Effector CD4-positive, alpha-beta T cell (primary cell): ENCODE data around the gene OXCT2.
"Not testable (repeated sequence)": the region's sequence is repeated elsewhere in the genome, so short reads cannot be mapped to it uniquely, and the experiment has no call there.

Experiments
- DNase-seq: peaks from one replicate; pipeline ENCODE4 v3.0.0-alpha.2; 2020

Gene OXCT2

DNA sequence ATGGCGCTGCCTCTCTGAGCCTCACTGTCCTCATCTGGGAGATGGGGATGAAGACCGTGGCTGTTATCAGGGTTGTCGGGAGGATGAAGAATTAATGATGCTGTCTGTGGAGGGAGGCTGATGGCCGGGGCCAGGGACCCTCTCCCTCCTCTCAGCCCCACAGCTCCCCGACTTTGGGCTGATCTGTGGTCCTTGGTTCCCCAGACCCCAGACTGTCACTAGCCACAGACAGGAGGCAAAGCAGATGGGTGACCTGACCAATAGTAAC is 15.9 kb upstream of the OXCT2 start:
- not testable (repeated sequence) for DNase-seq

GRCh38 chr1:39786303-39787107 is 15.4 kb upstream of the OXCT2 start:
- DNase-seq: not testable (repeated sequence)

DNA sequence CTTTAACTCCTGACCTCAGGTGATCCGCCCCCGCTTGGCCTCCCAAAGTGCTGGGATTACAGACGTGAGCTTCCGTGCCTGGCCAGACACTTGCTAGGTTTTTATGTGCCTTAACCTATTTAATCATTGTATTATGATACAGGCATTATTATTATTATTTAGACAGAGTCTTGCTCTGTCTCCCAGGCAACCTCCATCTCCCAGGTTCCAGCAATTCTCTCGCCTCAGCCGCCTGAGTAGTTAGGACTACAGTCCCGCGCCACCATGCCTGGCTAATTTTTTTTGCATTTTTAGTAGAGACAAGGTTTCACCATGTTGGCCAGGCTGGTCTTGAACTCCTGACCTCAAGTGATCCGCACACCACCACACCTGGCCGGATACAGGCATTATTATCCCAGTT is 11.5 kb upstream of the OXCT2 start:
- DNase-seq: not testable (repeated sequence)

GRCh38 chr1:39782103-39782502 is 11.0 kb upstream of the OXCT2 start:
- no peak for DNase-seq

GRCh38 chr1:39781349-39781715 is 10.2 kb upstream of the OXCT2 start:
- no peak for DNase-seq

DNA sequence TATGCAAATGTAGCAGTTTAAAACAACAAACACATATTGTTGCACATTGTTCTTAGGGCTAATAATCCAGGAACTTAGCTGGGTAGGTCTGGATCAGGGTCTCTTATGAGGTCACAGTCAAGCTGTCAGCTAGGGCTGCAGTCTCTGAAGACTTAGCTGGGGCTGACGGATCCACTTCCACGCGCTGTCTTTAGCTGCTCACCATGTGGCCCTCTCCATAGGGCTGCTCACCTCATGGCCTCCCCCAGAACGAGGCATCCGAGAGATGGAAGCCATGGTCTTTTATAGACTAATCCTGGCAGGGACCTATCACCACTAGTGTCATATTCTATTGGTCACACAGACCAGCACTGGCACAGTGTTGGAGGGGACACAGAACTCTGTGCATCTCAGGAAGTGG is 8.7 kb upstream of the OXCT2 start:
- DNase-seq: no peak

DNA sequence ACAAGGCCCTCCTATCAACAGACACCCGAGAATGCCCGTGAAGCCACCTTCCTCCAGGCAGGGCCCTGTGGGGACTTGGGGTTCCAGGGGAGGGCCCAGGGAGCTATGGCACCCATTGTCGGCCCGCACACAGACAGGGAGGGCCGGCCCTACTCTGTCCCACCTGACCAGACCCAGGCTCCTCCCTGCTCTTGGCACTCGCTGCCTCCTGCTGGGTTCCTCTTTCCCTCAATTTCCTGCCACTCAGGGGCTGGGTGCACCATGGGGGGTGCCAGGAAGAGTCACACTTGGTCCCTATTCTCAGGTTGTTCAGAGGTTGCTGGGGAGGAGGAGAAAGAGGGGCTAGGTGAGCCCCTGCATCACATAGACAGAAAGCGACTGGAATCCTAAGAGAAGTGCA is 8.0 kb upstream of the OXCT2 start:
- no peak for DNase-seq

GRCh38 chr1:39778463-39779099 is 7.4 kb upstream of the OXCT2 start:
- not testable (repeated sequence) for DNase-seq

DNA sequence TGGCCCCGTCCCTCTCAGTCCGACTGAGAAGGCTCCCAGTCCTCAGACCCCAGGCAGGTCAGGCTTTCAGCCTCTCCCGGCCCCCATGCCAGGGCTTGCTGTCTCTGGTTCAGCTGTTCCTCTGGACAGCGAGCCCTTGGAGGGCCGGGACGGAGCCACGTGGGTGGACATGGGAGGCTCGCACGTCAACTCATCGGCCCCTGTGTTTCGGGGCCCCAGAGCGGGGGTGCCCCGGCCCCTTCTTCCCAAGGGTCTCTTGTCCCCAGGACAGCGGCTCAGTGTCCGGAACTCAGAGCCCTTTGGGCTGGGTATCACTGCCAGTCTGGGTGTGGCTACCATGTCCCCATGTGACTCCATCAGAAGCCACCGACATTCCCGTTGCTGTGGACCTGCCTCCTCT is 6.7 kb upstream of the OXCT2 start:
- DNase-seq: not testable (repeated sequence)

- no peak for DNase-seq
Observed at GRCh38 chr1:39777306-39777705, 6.2 kb upstream of the OXCT2 start.

DNA sequence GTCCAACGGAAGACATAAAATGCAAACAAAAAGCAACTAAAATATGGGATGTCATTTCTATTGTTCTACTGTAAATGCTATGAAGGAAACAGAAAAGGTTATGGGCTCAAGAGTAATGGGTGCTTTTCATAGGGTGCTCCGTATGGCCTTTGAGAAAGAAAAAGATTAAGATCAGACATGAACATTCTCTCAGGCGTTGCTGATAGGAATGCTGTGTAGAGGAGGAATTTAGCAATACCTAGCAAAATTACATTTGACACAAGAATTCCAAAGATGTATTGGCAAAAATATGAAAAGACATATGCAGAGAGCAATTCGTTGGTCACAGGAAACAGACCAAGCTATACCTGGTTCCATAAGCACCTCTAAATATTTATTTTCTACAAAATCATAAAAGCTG is 5.7 kb upstream of the OXCT2 start:
- DNase-seq: no peak

DNA sequence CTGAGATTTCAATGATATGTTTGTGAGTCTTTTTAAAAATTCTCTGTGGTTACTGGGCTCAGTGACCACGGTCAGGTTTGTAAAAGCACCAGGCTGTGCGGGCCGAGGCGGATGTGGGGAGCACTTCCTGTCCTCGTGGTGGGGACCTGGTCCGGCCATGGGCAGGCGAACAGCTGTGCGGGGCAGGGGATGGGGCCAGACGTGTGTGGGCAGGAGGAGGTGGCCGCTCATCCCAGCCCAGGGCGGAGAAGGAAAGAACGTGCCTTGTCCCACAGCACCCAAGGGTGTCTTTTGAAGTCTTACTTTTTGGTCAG is 5.2 kb upstream of the OXCT2 start:
- no peak for DNase-seq

- DNase-seq: not testable (repeated sequence)
Observed at GRCh38 chr1:39775676-39776399, 4.7 kb upstream of the OXCT2 start.

DNA sequence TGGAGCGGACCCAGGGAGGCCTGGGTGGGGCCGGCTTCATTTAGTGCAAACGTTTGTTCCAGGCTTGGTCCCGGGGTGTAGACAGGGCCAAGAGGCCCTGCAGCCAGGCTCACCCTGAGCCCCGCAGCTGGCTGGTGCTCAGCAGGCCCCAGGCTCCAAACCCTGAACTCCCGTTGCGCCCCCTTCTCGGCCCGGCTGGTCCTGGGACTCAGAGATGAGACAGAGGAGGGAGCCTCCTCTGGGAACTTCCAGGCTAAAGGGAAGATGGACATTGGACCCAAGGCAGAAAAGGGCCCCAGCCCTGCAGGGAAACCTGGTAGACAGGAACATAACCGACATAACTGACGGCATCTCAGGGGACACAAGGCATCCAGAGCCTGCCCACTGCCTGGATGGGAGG is 4.0 kb upstream of the OXCT2 start:
- not testable (repeated sequence) for DNase-seq

DNA sequence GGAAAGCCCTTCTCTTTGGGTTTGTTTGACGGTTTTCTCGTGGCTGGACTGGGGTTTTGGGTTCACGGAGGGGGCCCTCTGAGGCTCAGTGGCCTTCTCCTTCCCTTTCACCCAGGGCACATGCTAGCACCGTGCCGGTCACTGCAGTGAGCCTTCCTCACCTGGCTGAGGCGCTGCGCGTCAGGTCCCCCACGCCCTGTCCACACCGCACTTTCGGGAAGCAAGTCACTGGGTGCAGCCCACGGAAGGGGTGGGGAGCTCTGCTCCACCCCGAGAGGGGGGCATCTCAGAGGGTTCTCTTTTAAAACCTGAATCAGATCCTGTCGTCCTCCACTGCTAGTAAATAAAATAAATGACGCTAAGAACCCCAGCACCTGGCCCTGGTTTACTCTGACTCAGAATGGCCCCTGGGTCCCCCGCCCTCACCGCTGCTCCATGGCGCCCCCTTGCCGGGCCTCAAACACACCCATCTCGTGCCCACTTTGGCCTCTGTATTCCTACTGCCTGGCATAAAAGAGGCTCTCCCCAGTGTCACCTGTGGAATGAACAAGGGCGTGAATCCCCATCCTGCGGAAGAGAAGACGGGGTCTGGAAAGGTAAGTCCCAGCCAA is 2.3 kb upstream of the OXCT2 start:
- DNase-seq: not testable (repeated sequence)

DNA sequence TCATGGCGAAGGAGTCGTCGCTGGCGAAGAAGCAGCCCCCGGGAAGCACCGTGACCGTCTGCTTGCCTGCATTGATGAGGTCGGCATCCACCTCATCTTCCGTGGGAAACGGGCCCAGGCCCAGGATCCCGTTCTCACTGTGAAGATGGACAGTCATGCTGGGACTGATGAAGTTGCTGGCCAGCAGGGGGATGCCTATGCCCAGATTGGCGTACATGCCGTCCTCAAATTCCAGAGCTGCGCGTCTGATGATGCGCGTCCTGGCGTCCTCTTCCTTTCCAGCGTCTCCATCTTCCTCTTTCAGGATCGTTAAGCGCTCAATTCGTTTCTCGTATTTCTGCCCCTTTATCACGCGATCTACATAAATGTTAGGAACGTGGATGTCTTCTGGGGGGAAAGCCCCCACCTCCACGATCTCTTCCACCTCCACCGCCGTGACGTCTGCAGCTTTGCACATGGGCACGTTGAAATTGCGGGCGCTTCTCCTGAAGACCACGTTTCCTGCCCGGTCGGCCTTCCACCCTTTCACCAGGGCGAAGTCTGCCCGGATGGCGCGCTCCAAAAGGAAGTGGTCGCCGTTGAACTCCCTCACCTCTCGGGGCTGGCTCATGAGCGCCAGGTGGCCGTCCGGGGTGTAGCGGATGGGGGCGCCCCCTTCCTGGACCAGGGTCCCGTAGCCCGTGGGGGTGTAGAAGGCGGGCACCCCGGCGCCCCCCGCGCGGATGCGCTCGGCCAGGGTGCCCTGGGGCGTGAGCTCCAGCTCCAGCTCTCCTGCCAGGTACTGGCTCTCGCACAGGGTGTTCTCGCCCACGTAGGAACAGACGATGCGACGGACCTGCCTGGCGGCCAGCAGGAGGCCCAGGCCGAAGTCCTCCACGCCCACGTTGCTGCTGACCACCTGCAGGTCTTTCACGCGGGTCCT is 787 bp downstream of the OXCT2 start:
- not testable (repeated sequence) for DNase-seq

- not testable (repeated sequence) for DNase-seq
Observed at GRCh38 chr1:39769502-39769901, 1.6 kb downstream of the OXCT2 start.

GRCh38 chr1:39766466-39766865 is 4.7 kb downstream of the OXCT2 start:
- DNase-seq: not testable (repeated sequence)

- DNase-seq: not testable (repeated sequence)
Observed at GRCh38 chr1:39764512-39764911, 6.6 kb downstream of the OXCT2 start.

DNA sequence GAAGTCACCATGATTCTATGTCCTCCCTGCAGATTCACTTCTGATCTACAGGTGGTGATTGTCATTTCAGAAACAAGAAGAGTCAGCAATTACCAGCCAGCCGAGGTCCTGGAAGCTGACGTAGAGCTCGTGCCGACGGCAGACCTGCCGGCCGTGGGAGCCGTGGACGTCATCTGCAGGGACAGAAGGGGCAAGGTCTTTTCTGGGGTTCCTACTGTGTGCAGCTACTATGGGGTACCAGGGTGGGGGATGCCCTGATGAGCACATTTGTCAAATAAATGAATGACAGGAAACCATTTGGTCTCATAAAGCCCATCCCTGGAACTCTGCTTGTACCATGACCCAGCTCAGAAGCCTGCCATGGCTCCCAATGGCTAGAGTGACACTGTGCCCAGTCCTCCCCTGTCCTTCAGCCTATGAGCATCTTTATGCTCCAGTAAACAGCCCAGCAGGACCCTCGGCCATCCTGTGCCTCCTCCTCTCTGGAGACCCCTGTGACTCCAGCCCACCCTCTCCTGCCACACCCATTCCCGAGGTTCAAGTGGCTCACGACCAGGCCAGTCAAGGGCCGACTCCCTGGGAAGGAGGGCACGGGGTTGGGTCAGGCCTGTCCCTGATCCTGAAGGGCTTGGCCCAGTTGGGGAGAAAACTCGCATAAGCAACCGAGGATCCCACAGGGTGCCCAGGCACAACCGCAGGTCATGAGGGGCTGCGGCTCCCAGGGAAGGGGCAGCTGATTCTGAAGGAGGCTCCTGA is 7.4 kb downstream of the OXCT2 start:
- not testable (repeated sequence) for DNase-seq
